Measurements from ENCODE around the gene HELZ. TPM values are rescaled to one million over a fixed set of nuclear protein-coding genes. Genes with fewer than 3 reads are reported as not detected.
A peak's percentile ranks its signal among the peaks of the same experiment; 100 is the strongest.

Gene HELZ
- total and polyA plus RNA-seq, 7 donors, result 1.8 to 55.7 (median 30.8) TPM

- no peak for TF ChIP-seq CTCF (IDR thresholded peaks at IDR 0.05)
- Histone ChIP-seq H3K27ac (no peak overlapping the region), H3K27me3 (ENCODE audit: insufficient read depth in 3 of 3, low read length in 2 of 3) (no peaks in the 10 kb centered on the region), H3K9me3 (no peaks in the 10 kb centered on the region), H3K36me3 (ENCODE audit: insufficient read depth in 1 of 2, low read depth in 1 of 2) (peaks cover 0 to 65% of the 10 kb centered on the region in 2 donors), H3K4me3 (no peak overlapping the region), H3K4me1 (peaks cover 12% of the 10 kb centered on the region)
- intact Hi-C loops (cut with DNase I), result no loop called here
- no peak for ATAC-seq
- no peak for DNase-seq
- 32 to 52% (median 41%) methylated on average over 1 of the region's 1 CpG for WGBS, 3 donors
These were observed 119.6 kb downstream of the HELZ start for GRCh38 chr17:67125417-67125816.

GRCh38 chr17:67124450-67125148 lies 120.4 kb downstream of the HELZ start:
- no peak overlapping the region for H3K27ac ChIP-seq
- TF ChIP-seq CTCF (IDR thresholded peaks at IDR 0.05), result no peak
- H3K4me3 ChIP-seq, result no peak overlapping the region
- peaks cover 12% of the 10 kb centered on the region for H3K4me1 ChIP-seq
- intact Hi-C loops (cut with DNase I), result no loop called here
- DNase-seq (no peak), ATAC-seq (no peak)
- WGBS, 3 donors, result 85 to 90% (median 88%) methylated on average over 4 of the region's 4 CpGs
- no peaks in the 10 kb centered on the region for H3K9me3 ChIP-seq
- peaks cover 0 to 73% of the 10 kb centered on the region in 2 donors for H3K36me3 ChIP-seq (ENCODE audit: insufficient read depth in 1 of 2, low read depth in 1 of 2)
- H3K27me3 ChIP-seq (ENCODE audit: insufficient read depth in 3 of 3, low read length in 2 of 3), result no peaks in the 10 kb centered on the region

- H3K27me3 ChIP-seq (ENCODE audit: insufficient read depth in 3 of 3, low read length in 2 of 3), result no peaks in the 10 kb centered on the region
- TF ChIP-seq CTCF (IDR thresholded peaks at IDR 0.05), result no peak
- peaks cover 0 to 80% of the 10 kb centered on the region in 2 donors for H3K36me3 ChIP-seq (ENCODE audit: insufficient read depth in 1 of 2, low read depth in 1 of 2)
- H3K4me3 ChIP-seq, result no peak overlapping the region
- H3K27ac ChIP-seq, result no peak overlapping the region
- intact Hi-C loops (cut with DNase I), result no loop called here
- H3K4me1 ChIP-seq, result peaks cover 12% of the 10 kb centered on the region
- H3K9me3 ChIP-seq, result no peaks in the 10 kb centered on the region
- ATAC-seq (no peak), DNase-seq (no peak)
These were observed 121.3 kb downstream of the HELZ start for GRCh38 chr17:67123699-67124098.

GRCh38 chr17:67121316-67121891 lies 123.6 kb downstream of the HELZ start:
- H3K4me1 ChIP-seq, result peaks cover 12% of the 10 kb centered on the region
- H3K27ac ChIP-seq, result peak overlapping the region; percentile 3
- no peak for TF ChIP-seq CTCF (IDR thresholded peaks at IDR 0.05)
- no peak overlapping the region for H3K4me3 ChIP-seq
- no peaks in the 10 kb centered on the region for H3K27me3 ChIP-seq (ENCODE audit: insufficient read depth in 3 of 3, low read length in 2 of 3)
- ATAC-seq, result peak in 2 of 4 donors; percentile 54 to 64
- no peak for DNase-seq
- H3K36me3 ChIP-seq (ENCODE audit: insufficient read depth in 1 of 2, low read depth in 1 of 2), result peaks cover 0 to 79% of the 10 kb centered on the region in 2 donors
- intact Hi-C loops (cut with DNase I), result no loop called here
- WGBS, 3 donors, result 35 to 48% (median 38%) methylated on average over 5 of the region's 5 CpGs
- peaks cover 4% of the 10 kb centered on the region for H3K9me3 ChIP-seq
